SK-MEL-5 (cell line): Measurements from ENCODE around the gene YBX2. TPM values are rescaled to one million over a fixed set of nuclear protein-coding genes. Genes with fewer than 3 reads are reported as not detected.

Experiments used
- DNase-seq: peaks from one replicate; pipeline ENCODE4 v3.0.0-alpha.2; 2016; ENCODE audit warnings: low read depth, low spot score
- in situ Hi-C: cut with HindIII; loops from 2 replicates; pipeline ENCODE4 v1.10.0; 2016; ENCODE audit warnings: low sequenced_read_pairs, high pct_unique_total_duplicates, low pct_unique_long_range_greater_than_20kb
- total RNA-seq: library from RNA; depleted of rRNA; stranded (reverse); fragments of >200 nt; shearing (Covaris generic); gene quantifications from 2 replicates; pipeline ENCODE4 v1.2.3, GENCODE V29; 2014

YBX2 gene
- total RNA-seq, 1 experiment from 2014 or later = 0.08 TPM

DNA sequence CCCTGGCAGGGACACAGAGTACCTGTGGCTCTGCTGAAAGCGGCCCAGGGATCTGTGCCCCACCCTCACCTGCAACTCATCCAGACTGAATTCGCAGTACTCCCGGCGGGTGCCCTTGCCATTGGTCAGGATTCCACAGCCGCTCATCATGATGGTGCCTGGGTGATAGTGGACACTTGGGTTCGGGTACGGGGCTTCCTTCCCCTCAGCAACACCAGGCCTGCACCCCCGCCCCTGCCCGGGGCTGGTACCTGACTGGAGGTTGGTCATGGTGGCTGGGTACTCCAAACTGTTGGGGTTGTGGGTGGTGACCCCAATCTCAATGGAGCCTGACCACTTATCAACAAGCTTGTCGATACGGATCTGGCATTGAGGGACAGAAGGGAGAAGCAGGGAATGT lies 31.7 kb upstream of the YBX2 start:
- no peak for DNase-seq
- in situ Hi-C loops = no loop called here

DNA sequence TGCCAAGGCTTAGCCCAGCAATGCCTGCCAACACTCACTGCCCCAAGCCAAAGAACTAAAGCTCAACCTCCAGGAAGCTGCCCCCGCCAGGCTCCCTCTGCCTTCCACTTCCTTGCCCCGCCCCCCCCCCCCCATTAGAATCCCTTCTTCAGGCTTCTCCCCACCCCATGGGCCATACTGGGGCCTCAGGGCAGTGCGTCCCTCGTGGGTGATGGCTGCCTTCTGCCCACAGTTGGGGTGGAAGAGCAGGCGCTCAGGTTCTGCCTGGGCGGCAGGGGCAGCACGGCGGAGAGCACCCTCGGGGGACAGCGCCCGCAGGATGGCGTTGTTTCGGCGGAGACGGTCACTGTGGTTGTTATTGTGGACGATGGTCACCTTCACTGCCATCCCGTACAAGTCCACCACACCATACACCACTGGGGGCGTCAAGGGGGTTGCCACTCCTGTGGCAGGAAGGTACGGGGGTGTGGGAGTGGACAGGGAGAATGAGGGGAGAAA lies 30.6 kb upstream of the YBX2 start:
- in situ Hi-C loops = no loop called here
- no peak for DNase-seq

DNA sequence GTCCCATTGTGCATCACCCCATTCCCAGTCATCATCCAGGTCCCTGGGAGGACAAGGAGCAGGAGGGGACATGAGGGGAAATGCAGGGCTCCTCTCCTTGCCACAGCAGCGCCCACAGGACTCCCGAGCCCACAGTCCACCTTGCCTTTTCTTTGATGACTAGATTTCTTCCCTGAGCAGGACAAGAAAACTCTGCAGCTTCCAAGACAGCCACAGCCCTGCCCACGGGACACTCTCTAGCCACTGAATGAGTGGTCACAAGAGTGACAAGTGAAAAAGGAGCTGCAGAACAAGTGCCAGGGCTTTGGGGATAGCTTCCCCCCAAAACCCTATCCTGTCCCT lies 30.0 kb upstream of the YBX2 start:
- in situ Hi-C loops = no loop called here
- no peak for DNase-seq

DNA sequence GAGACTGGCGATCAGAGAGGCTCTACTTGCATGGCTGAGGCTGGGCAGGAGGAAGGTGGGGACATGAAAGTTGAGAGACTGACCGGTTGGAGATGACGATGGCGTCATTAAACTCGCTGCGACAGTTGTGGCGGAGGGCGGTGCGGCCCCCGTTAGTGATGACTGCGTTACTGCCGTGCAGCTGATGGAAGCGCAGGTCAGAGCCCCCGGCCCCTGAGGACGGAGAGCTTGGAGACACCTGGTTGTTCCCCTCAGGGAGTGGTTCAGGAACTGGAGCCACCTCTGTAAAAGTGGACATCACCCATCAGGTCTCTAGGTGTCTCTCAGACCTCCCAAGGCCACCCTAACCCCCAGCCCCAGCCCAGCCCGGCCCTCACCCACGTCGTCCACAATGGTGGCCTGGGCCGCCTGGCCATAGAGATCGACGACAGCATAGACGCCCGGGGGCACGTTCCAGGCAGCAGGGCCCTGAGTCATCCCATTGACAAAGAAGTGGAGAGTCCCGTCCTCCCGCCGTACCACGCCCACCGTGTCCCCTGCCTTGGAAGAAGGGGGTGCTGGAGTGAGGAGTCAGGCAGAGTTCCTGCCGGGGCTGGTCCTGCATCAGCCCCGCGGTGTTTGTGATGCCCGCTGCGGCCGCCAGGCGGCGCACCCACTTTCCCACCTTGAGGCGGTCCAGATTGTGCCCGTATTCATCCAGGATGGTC lies 29.4 kb upstream of the YBX2 start:
- in situ Hi-C loops = no loop called here
- peak; percentile 51 for DNase-seq

DNA sequence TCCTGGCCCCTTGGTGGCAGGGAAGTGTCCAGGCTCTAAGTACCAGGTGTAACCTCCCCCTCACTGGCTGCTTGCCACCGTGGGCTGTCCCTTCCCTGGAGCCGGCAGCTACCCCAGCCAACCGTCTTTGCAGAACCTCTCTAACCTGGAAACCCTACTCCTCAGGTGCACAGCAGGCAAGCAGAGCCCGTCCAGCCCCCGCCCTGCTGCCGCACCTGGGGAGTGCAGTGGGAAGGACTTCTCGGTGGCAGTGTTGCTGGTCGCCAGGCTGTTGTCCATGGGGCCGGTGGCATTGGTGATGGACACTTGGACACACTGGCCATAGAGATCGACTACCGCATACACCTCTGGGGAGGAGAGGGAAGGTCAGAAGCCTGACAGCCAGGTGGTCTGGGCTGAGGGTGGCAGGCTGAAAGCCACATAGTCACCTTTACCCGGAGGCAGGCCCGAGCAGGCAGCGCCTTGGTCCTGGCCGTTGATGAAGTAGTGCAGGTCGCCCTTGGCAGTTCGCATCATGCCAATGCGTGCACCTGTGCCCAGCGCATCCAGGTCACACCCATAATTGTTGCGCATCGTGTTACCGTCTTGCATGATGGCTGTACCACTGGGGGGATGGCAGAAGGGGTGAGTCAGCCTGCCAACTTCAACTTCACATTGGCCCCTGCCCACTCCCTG lies 28.2 kb upstream of the YBX2 start:
- in situ Hi-C loops = no loop called here
- no peak for DNase-seq

DNA sequence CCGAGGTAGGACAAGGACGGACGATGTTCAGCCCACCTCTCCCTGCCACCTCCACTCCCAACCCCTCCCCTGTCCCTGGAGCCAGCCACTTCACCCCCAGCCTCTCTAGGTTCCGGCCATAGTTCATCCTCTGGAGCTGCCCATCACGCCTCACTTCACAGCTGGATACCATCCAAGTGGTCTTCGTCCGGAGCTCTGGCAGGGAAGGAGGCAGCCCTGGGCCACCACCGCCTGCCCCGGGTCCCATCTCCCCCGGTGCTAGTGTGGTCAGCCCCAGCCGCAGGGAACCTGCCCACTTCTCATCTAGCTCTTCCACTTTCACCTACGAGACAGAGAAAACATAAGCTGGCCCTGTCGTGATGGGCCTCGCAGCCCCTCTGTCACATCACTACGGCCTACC lies 27.0 kb upstream of the YBX2 start:
- in situ Hi-C loops = no loop called here
- DNase-seq = no peak

DNA sequence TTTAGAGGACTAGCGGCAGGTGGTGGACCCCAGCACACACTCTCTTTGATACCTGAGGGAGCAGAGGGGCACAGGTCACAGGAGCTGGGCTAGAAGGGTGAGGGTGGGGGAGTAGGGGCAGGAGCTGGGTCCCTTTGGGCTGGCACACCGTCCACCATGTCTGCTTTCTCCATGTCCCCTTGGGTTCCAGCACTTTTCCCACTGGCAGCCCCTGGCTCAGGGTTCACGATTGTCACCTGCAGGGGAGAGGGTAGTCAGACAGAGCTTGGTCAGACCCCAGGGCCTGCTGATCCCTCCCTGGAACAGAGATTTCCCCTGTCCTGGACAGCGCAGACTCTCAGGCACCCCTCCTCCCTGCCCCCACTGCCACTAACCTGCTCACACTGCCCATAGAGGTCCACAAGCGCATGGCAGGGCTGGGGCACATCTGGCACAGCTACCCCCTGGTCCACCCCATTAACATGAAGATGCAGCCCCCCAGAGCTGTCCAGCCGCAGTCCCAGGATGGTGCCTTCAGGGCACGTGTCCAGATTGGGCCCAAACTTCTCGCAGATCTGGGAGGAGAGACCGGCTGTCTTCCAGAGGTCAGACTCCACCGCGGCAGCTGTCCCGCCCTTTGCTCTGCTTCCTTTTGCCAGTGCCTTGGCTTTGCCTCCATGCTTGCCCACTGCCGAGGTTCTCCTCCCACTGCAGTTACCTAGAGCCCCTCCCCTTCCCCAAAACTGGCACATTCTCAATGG lies 23.9 kb upstream of the YBX2 start:
- DNase-seq = no peak
- in situ Hi-C loops = no loop called here

DNA sequence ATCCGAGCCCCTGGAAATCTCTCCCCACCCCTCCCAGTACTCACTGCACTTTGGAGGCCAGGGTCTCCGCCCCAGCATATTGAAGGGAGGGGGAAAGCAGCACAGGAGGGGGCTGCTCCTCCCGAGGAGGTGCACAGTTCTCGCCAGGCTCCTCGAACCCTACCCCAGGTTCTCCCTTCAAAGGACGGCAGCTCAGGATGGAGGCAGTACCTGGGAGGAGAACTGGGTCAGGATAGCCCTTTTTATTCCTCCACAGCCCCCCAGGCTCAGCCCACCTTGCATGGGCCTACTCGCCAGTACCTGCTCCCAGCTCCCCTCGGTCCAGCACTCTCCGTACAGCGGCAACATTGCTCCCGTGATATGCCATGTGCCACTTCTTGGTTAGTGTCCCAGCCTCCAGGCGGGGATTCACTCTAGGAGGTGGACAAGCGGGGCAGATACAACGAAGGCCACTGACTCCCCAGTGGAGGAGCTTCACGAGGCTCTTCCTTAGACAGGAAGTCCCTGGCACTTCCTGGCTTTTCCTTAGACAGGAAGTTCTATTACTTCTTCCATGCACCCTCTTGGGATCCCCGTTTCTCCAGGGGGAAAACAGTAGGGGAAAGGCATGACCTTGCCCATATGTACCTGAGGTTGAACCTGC lies 22.8 kb upstream of the YBX2 start:
- no peak for DNase-seq
- in situ Hi-C loops = no loop called here

DNA sequence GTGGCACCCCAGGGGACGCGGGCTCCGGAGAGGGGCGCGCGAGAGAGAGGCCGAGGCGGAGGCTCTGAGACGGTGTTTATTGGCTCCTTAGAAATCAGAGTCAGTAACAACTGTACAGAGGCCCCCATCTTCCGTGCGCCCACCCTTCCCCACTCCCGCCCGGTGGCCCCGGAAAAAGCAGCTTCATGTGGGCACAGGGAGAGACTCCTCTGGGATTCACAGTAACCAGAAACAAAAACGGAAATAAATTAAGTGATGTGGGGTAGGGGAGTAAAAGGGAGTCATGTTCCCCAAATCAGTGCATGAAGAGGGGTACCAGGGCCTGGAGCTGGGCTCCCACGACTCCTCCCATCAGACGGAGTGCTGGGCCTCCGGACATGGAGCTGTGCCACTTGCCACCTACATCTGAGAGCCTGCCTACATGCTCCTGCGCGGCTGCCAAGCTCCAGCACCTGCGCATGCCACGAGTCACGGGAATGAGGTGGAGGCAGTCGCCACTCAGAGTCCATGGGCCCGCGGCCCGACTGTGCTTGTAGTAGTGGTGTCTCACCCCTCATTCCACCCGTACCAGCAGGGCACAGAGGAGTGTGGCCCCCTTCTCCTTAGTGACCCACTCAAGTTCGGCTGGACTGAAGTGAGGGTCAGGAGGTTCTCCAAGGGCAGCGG lies 21.3 kb upstream of the YBX2 start:
- DNase-seq = no peak
- in situ Hi-C loops = no loop called here

DNA sequence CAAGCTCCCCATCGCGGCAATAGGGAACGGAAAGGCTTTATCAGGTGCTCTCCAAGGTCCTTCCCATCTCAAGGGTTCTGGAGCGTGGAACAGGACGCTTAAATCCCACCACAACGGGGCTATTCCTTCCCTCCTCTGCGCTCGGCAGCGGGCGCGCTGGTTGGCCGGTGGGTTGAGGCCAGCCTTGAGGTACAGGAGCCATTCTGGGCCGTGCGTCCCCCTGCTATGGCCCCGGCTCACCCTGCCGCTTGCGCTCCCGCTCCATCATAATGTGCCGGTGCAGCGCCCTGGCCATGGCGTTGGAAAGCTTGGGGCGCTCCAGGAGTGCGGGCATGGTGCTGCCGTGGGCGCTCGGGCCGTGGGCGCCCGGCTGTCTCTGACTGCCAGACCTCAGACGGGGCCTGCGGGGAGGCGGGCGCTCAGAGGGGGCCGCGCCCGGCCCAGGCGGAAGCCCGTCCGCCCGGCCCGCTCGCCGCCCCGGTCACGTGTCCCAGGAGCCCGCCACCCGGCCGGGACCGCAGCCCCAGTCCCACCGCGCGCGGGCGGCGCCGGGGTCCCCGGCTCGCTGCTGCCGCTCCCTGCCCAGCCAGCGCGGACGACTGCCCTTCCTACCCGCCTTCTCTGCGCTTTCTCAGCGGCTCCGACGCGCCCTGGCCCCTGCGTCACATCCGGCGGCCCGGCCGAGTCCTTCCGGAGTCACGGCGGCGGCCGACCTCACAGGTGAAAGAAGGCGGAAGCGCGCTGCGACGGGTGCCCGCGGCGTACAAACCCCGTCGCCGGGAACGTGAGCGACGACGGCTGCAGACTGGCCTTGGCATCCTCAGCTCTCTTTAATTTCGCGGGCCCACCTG lies 20.5 kb upstream of the YBX2 start, which contains the start of gene GPS2:
GPS2 (minus strand) TSS at position 642 of the 851 bp plus-strand sequence; CDS start at position 334, 308 bp downstream.
- in situ Hi-C loops = no loop called here

DNA sequence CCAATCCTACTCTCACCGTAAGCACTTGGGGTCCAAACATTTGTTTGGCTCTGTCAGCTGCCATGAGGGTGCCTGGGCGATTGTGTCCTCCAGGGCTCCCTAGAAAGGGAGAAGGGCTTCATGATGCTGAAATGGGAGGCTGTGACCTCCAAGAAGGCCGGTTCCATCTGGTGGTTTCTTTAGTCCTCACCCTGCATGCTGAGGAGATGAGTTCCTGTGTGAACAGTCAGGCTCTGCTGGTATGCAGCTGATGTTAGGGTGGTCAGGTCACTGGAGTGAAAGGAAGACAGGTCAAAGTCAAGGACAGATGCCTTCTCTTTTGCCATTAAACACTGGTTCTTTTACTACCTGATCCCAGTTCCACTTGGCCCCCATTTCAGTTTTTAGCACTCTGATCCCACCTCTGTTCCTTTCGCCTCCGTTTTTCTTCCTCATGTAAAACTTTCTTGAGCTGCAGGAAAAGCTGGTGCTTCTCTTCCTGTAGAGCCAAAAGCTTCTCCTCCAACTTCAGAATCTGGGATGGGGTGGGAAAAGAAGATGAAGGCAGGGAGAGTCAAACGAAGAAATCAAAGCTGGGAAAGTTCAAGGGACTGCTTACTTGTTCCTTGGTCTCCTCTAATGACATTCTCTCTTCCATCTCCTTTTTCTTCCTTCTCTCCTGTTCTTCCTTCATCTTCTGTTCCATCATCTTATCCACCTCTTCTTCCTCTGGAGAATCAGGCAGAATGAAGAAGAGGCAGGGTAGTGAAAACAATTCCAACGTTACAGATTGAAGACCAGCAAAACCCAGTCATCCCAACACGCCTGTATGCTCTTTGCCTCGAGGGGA lies 19.7 kb upstream of the YBX2 start:
- DNase-seq = no peak
- in situ Hi-C loops = no loop called here

More for the DNA sequence above, 20.5 kb upstream of the YBX2 start, which contains the start of gene GPS2:
- DNase-seq = peak; percentile 82

DNA sequence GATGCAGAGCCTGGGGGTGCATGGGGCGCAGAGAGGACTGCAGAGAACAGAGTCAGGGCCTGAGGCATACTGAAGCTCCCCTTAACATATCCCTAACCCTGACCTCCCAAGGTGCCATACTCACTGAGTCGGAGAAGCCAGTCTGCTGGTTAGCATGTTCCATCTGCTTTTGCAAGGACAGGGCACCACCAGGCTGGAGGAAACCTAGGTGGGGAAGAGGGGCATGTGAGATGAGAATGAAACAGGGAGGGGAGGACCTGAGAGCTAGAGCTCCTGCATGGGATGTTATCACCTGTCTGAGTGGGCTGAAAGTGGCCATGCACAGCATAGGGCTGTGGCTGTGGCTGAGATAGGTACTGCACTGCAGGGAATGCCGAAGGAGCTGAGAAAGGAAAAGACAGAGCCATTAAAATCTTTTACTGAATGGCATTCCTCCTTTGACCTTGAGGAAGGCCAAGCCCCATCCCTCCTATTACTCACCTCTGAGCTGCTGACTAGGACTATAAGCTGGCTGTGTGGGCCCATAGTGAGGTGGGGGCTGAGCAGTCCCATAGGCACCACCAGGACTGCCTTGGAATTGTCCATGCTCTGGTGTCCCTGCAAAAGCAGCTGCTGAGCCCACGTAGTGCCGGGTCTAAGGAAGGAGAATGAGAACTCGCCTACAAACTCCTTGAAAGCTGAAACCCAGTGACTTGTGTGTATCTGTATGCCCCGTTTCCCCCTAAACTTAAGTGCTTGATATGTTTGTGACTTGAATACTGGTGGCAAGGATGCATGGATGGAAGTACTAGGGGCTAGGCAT lies 18.9 kb upstream of the YBX2 start:
- in situ Hi-C loops = no loop called here
- peak; percentile 50 for DNase-seq

DNA sequence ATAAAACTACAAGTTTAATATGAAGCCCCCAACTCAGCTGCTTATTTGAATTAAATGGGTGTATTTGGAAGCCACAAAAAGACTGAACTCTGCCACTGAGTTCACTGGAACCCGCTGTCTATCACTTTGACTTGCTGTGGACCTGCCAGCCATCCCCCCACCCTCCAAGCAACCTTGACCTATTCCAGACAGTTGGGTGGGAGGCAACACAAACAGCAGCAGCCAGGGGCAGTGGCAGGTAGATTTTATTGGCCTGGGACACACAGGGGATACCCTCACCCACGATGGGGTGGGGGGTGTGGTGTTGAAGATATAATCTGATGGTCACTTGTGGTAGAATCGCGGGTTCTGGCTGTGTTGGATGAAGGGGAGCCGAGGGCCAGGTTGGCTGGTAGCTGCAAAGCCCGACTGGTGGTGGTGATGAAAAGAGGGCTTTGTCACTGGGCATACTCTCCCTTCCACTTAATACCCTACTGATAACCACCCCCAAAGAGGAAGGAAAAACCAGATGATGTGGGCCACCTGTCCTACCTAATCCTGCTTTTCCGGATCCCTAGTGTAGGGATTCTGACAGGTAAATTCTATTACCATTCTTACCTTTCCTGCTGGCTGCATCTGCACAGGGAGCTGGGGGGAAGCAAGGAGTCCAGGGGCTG lies 18.1 kb upstream of the YBX2 start:
- in situ Hi-C loops = no loop called here
- DNase-seq = no peak

DNA sequence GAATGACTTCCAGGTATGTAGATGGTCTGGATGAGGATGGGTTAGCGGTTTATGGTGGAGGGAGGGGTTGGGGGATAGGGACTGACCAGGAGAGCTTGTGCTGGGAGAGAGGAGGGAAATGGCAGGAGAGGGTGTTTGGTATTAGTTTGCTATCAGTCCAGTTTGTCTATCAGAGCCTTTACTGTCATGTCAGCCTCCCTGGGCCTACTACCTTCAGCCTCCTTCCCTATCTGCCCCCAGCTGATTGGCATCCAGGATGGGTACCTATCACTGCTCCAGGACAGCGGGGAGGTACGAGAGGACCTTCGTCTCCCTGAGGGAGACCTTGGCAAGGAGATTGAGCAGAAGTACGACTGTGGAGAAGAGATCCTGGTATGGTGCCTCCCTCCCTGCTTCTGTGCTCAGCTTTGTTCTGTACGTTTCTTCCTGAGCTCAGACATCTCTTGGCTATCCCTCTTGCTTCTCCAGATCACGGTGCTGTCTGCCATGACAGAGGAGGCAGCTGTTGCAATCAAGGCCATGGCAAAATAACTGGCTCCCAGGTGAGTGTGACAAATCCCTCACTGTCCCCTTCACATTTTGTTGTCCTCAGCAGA lies 16.8 kb upstream of the YBX2 start:
- in situ Hi-C loops = no loop called here
- DNase-seq = no peak
